ENCODE results near the gene SH3BGRL3.
"Not testable (repeated sequence)": the region's sequence is repeated elsewhere in the genome, so short reads cannot be mapped to it uniquely, and the experiment has no call there.

SH3BGRL3 gene

DNA sequence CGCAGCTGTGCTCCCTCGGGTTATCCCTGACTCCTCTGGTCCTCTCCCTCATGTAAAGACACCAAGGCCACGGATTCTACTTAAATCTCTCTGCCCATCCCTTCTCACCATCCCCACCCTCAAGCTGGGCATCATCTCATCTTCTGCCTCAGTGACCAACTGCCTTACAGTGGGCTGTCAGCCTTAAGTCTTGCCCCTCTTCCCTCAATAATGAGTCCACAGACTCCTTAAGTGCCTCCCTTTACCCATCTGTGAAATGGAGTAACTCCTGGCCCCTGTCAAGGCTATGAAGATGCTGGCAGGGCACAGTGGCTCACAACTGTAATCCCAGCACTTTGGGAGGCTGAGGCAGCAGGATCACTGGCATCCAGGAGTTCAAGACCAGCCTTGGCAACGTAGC is 12.1 kb downstream of the SH3BGRL3 start:
- DNase-seq: no peak

DNA sequence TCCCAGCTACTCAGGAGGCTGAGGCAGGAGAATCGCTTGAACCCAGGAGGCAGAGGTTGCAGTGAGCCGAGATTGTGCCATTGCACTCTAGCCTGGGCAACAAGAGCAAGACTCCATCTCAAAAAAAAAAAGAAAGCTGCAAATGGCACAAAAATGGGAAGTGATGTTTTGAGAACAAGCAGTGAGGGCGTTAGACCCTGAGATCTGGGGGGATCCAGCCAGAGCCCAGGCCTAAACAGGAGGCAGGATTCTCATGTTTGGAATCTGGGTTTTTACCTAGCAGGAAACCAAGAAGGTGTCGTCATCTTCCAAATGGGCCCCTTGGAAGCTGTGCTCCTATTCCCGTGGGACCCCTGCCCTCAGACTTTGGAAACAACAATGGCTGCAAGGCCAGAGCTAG is 12.8 kb downstream of the SH3BGRL3 start:
- DNase-seq: not testable (repeated sequence)

DNA sequence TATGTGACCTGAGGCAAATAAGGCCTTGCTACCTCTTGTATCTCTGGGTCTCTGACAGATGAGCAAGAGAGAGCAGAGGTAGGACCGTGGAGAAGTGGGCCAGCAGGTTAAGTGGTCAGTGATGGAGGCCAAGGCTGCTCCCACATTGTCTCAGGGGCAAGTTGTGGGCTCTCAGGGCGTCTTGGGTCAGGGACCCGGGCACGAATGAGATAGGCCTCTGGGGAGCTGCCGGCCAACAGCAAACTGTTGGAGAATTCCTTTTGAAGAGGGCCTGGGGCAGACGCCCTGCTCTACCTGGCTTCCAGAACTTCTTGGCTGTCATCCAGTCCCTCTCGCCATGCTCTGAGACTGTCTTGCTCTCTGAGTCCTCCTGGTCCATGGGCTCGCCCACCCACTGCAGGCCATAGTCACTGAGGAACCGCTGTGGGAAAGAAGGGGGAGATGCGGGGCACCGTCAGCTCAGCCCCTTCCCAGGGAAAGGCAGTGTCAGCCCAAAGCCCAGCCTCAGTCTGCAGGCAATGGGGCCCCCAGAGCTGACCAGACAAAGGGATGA is 14.1 kb downstream of the SH3BGRL3 start:
- DNase-seq: no peak

DNA sequence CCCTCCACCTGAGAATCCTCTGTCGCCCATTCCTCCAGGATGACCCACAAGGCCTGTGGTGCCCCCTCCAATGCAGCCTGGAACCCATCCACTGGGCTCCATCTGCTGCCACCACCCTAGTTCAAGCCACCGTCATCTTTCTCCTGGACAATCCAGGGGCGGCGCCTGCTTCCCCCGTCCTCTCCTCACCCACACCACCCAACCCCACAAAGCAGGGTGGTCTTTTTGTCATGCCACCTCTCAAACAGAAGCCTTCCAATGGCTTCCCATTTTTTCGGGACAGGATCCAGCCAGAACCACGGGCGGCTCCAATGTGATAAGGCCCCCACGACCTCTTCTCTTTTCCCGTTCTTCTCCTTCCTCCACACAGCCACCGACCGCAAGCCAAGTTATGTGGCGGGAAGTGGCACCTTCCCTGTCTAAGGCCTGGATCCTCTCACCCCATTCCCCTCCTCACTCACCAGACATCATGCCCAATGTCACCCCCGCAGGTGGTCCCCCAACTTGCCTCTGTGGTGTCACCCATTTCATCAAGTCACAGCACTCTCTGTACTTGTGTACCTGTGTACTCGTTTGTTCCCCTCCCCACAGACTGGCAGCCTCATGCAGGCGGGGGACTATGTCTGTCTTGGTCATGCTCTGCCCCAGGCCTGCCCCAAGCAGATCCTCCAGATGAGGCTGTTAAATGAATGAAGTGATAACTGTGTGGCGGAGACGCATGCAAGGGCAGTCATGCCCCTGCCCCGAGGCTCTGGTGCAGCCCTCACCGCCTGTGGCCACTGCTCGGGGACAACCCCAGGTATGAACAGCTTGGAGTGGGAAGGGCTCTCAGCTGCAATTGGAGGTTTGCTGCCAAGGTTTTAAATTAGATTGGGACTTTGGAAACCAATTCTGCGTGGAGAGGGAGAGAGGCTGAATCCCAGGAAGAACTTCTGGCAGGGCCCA is 15.6 kb downstream of the SH3BGRL3 start:
- DNase-seq: no peak

DNA sequence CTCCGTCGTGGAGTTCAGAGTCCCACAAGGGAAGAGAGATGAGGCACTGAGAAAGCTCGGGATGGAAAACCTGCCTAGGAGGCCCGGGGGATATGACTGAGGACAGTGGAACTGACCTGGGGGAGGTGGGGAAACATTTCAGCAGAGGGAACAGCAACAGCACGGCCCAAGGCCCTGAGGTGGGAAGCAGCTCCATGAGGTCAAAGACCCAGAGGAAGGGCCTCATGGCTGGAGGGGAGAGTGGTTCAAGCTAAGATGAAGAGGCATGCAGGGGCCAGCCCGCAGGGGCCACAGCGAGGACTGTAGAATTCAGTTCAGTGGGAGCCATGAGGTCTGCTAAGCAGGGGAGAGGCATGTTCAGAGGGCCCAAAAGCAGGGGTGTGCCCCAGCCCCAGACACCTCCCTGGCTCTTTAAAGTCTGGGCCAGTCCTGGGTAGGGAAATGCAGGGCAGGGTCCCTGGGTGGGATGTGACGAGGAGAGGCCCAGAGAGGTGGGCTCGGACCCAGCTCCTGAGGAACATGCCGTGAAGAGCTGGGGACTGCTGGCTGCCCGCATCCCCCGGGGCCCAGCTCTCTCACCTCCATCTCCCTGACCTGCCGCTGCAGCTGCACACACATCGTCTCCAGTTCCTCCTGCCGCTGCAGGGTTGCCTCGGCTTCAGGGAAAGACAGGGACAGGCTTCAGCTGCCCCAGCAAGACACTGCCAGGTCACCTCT is 16.6 kb downstream of the SH3BGRL3 start:
- DNase-seq: no peak

DNA sequence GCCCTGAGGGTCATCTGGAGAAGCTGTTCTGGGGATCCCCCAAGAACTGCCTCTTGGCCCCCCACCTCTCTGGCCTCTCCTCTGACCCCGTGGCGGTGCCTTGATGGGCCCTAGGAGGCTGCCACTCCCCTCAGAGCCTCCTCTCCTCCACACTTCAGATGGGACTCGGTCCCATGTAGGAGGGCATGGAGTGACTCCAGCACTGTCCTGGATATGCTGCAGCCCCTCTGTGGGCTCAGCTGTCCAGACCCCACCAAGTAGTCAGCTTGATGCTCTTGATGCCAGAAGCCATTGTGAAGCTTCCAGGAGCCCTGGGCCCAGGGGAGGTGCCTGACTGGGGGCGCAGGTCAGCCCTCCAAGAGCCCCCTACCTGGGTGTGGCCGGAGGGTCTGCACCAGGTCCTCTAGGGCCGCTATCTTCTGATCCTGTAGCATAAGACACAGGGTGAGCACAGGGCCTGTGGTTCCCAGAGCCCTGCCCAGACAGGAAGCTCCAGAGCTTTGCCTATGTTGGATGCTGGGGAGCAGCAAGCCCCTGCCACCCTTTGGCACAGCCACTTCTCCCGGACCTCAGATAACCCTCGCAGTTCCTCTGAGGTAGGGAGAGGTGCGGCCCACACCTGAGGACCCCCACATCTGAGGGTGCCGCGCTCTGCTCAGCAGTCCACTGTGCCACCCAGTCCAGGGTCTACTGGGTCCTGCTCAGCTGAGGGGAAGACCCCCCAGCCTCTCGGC is 17.3 kb downstream of the SH3BGRL3 start:
- DNase-seq: no peak

DNA sequence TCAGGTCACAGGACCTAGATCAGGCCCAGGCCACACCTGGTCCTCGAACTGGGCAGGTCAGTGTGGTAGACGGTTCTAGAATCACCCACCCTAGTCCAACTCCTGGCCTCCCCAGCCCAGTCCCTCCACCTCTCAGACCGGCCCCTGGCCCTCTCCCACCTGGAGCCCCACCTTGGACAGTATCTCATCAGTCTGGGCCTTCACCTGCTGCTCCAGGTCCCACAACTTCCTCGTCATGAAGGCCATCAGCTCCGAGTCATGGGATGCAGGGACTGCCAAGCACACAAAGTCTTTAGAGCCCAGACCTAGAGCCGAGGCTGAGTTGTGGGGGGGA is 17.9 kb downstream of the SH3BGRL3 start:
- DNase-seq: no peak

DNA sequence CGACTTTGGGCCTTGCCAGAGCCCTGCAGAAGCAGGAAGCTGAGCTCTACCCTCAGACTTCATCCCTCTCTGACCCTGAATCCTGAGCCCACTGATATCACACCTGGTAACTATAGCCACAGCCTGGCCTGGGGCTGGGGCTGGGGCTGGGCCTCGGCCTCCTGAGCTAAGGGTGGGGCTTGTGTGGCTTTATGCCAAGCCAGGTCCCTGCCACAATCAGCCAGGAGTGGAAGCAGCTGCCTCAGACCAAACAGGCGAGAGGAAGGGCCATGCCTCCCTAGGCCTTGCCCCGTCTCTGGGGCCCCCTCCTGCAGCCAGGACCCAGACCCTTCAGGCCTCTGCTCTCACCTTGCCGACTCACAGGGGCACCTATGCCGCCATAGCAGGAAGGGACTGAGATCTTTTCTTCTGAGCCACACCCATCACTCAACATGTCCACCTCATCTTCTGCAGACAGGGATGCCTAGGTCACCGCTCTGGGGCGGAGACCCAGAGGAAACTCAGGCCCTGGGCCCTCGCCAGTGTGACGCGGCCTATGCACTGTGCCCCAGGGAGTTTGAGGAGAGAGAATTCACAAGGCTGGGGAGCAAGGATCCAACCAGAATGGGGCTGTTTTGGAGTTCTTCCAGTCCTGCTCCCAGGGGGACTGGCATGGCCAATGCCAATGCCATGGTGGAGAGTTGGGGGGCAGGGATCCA is 20.8 kb downstream of the SH3BGRL3 start:
- DNase-seq: no peak

DNA sequence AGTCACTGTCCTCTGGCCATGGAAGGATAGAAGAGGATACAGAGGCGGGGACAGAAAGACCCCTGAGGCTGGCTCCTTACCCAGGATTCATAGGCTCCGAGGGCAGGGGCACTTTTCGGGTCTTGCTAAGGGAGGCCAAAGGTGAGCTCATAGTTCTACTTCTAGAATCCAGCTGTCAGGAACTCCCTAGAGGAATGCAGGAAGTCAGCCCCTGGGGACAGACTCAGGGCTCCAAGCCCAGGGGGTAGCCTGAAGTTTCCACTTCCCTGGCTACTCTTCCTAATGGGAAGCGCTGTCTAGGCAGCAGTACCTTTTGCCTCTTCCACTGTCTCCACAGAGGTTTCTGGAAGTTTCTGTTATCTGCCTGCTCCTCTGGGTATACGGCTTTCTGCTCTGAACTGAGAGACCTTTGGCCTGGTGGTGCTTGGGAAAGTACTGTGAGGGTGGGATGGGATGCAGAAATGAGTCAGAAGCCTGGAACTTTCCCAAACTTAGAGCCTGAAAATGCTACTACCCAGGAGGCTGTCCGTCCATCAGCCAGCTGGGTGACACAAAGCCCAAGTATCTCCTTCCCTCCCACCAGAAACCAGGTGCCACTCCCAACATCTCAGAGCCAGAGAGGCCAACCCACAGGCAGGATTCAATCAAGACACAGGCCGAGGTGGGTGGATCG is 23.0 kb downstream of the SH3BGRL3 start:
- peak; percentile 65 for DNase-seq

DNA sequence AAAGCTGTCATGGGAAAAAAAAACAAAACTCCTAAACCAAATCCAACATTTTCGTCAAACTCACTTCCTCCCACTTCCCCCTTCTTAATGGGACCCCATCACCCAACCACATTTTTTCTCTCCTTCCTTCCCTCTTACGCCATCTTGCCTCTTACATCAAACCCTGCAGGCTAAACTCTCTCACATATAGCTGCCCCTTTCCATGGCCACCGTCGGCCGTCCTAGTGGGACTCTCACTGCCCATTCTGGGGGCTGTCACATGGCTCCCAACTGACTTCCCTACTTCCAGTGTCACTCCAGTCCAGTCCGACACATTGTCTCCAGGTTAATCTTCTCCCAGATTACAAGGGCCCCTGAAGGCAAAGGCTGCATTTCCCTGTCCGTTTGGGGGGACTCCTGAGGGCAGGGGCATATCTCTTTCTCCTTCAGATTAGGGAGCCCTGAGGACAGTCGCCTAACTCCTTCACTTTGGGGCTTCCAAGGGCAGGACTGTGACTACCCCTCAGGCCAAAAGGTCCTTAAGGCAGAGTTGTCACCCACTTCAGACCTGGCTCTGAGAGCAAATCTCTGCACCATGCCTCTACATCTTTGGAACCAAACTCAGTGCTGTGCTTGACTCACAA is 25.9 kb downstream of the SH3BGRL3 start:
- no peak for DNase-seq

DNA sequence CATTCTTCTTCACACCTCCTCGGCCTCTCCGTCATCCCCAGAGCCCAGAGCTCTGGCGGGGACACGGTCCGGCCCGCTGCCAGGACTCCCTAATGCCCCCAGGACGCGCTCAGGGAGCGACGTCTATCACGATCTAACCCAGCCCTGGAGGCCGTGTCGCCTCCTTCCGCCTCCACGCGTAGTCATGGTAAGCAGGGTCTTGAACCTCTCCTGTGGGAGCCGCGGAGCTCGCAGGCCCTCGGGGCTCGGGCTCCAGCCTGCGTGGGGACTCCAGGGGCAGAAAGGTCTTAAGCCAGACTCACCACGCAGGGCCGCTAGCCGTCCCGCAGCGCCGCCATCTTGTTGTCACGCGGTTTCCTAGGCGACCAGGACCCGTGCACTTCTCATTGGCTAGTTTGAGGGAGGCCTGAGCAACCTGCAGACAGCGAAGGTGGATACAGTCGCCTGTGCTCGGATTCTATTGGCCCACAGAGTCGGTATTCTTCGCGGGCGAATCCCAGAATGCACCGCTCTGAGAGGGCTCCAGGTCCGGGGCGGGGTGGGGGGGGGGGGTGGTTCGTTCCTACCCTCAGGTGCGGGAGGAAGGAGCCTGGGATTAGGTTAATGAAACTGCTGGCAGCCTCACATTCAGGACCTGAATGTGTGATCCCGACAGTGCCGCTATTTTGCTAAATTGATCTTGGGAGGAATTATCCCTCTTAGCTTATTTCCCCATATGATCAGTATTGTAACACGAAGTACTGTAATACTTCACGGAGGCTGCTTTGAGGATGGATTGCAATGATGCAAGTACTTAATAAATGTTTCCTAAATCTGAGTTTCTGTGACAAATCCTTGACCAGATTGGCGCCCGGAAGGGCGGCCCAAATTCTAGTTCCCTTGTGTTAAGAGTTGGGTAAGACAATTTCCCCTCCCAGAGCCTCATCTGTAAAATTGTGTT is 26.7 kb downstream of the SH3BGRL3 start, which contains the start of gene UBXN11:
UBXN11 (minus strand) TSS at position 347 of the 940 bp plus-strand sequence. CDS start 3,753 bp downstream, outside the sequence.
- peak; percentile 88 for DNase-seq

DNA sequence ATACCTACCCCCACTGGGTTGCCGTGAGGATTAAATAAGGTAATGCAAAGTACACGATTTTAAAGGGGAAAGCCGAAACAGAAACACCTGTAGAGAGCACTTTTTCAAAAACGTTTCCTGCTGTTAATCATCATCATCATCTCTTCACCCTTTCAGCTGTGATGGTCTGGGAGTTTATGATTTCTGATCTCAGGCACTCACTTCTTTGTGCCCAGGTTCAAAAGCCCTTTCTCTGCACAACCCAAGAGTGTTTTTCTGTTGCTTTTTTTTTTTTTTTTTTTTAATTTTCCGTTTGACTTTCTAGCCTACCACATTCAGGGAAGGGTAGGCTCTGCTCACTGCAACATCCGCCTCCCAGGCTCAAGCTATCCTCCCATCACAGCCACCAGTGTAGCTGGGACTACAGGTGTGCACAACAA is 27.5 kb downstream of the SH3BGRL3 start:
- no peak for DNase-seq

DNA sequence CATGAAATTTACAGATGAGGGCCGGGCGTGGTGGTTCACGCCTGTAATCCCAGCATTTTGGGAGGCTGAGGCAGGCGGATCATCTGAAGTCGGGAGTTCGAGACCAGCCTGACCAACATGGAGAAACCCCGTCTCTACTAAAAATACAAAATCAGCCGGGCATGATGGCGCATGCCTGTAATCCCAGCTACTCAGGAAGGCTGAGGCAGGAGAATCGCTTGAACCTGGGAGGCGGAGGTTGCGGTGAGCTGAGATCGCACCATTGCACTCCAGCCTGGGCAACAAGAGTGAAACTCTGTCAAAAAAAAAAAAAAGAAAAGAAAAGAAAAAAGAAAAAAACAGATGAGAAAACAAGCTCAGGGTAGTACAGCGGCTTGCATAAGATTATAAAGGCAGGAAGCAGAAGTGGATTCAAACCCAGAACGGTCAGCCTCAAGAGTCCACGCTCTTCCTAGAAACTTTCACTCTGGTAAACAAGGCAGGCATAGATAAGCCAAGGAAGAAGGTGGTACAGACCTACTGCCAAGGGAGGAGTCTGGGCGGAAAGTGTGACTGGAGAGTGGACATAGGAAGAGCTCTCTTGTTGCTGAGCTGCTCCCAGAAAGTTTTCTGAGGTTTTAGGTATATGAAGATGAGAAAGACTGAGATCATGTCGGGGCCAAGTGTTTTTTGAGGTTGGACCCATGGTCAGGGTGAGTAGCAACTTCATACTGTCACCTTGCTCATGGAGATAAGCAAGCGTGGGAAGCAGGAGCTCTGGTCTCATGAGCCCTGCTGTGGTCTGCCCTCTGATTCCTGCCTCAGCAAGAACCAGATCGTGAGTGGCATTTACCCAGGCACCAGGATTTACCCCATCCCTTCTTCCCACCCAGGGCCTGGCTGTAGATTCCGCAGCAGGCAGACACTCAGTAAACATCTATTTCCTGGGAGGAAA is 28.3 kb downstream of the SH3BGRL3 start:
- not testable (repeated sequence) for DNase-seq

DNA sequence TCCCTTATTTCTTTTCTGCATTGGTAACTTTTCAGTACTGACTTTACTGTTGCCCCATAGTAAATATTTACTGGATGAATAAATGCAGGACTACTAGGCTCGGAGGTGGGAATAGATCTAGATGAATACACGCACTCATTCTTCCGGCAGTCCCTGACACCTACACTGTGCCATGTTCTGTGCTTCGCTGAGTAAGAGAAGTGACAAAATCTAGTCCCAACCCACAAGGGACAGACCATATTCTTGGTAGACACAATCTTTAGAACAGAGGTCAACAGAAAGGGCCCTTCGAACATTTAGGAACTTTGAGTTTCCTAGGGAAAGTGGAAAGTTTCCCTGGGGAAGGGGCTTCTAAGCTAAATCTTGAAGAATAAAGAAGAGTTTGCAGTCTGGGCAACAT is 34.6 kb downstream of the SH3BGRL3 start:
- no peak for DNase-seq

DNA sequence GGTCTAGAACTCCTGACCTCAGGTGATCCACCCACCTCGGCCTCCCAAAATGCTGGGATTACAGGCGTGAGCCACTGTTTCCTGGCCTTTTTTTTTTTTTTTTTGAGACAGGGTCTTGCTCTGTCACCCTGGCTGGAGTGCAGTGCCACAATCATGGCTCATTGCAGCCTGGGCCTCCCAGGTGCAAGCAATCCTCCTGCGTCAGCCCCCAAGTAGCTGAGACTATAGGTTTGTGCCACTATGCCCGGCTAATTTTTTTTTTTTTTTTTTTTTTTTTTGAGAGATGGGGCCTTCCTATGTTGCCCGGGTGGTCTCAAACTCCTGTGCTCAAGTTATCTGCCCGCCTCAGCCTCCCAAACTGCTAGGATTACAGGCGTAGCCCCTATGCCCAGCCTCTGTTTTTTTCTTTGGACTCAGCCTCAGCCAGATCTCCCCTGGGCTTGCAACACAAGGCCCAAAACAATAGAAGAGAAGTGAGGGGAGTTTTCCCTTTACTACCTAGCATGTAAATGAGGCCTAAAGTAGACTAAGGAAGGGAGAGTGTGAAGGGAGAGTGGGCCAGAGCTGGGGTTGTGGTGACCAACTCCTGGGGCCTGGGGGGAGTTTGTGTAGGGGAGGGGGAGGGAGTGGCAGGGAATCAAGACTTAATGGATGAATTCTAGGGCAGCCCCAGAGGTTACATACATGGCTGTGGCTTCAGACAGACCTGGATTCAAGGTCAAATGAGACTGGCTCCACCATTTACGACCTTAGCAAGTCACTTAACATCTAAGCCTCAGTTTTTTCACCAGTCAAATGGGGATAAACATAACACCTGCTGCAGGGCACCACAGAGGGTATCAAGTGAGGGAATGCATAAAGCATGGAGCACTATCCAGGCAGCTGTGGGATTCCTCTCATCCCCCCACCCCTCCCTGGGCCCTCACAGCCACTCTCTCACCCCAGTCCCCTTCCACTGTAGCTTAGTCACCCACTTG is 36.3 kb downstream of the SH3BGRL3 start:
- DNase-seq: no peak

DNA sequence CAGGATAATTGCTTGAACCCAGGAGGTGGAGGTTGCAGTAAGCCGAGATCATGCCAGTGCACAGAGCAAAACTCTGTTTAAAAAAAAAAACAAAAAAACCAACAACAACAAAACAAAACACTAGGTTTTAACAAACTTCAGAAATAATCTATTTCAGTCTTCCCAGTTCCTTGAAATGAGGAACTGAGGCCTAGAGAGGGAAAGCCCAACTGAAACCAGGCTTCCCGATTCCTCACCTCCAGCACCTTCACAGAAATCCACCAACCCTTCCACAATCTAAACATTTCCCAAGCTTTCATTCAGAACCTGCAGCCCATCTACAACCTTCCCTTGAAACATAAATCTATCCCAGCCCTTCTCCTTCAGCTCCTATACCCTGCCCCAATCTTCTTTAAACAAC is 37.3 kb downstream of the SH3BGRL3 start:
- no peak for DNase-seq

DNA sequence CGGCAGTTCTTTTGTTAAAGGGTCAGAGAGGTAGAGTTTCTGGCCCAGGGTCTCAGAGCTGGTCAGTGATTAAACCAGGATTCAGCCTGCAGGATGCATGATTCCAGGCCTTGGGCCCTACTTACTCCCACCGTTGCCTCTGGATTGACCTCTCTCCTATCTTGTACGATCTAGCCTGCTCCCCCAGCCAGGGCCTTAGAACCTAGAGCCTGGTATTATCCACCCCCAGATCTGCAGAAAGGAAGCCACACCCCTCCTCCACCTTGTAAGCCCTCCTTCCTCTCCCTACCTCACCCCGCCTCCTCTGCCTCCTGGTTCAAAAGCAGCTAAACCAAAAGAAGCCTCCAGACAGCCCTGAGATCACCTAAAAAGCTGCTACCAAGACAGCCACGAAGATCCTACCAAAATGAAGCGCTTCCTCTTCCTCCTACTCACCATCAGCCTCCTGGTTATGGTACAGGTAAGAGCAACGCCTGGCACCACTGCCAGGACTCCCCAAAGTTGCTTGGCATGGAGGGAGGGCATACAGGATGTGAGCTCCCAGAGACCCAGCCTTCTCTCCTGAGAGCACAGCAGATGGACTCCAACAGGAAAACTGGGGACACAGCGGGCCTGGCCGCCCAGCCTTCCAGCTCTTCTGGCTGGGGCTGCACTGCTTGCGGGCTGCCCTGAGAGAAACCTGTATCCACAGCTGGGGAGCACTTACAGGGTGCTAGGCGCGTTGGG is 37.9 kb downstream of the SH3BGRL3 start, which contains the start of gene CD52:
CD52 (plus strand) TSS at position 347 of the 726 bp plus-strand sequence; CDS start at position 407, 60 bp downstream.
- DNase-seq: no peak

Measured in 8988T (cell line).